ACHN (cell line): Measurements from ENCODE around the gene CACNA1E.

Experiments
- DNase-seq: peaks from one replicate; pipeline ENCODE4 v3.0.0-alpha.2; 2015
- in situ Hi-C: cut with HindIII; loops from 2 replicates; pipeline ENCODE4 v1.10.0; 2017; ENCODE audit warnings: low sequenced_read_pairs, low pct_ligation_motif_present, low pct_unique_long_range_greater_than_20kb

CACNA1E gene

DNA sequence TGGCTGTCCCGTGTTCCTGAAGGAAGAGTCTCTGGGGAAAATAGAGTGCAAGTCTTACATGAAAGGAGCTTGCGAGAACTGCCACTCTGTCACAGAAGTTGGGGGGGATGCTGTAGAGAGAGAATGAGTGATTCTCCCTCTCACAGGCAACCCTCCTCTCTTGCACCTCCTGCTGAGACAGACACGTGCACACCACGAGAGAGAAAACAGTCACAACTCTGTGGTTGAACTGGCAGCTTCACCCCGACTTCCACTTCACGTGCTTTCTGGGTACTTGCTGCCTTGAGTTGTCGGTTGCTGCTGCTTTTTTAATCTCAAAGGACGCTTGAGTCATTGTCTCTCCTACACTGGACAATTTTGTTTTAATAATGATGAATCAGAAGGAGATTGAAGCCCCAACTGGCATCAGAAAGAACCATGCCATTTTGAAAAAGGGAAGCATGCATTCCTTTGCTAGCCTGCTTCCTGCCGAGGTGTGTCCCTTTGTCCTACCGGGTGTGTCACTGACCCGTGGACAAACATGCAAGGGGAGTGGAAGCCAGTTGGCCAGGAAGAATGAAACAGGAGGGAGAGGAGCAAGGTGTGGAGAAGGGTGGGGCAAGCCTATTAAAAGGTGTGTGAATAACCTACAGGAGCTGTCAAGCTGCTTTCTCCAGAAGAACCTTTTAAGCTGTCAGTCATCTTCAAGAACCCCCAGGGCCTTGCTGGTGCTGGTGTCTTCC lies 164.2 kb downstream of the CACNA1E start:
- in situ Hi-C loops: no loop called here
- DNase-seq: no peak

DNA sequence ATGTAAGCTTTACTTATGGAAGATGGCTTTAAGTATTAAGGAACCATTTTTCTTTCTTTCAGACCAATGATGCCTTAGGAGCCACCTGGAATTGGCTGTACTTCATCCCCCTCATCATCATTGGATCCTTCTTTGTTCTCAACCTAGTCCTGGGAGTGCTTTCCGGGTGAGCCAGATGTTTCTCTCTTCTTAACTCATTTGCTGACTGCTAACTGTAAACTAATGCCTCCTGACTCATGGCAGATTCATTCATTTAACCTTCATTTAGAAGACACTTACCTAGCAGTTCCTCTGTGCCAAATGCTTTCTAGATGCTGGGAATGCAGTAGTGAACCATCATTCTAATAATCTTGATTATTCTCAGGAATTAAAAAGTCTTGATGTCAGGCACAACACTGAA lies 168.0 kb downstream of the CACNA1E start:
- in situ Hi-C loops: no loop called here
- no peak for DNase-seq

DNA sequence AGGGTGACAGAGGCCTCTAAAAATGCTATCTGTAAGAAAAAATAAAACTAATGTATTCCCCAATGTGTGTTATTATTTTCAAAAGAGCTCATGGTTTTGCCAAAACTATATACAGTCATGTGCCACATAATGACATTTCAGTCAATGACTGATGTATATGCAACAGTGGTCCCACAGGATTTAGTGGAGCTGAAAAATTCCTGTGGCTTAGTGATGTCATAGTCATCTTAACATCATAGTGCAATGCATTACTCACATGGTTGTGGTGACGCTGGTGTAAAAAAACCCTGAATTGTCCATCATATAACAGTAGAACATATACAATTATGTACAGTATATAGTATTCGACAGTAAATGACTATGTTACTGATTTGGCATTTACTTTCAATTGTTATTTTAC lies 172.4 kb downstream of the CACNA1E start:
- in situ Hi-C loops: no loop called here
- peak; percentile 60 for DNase-seq

DNA sequence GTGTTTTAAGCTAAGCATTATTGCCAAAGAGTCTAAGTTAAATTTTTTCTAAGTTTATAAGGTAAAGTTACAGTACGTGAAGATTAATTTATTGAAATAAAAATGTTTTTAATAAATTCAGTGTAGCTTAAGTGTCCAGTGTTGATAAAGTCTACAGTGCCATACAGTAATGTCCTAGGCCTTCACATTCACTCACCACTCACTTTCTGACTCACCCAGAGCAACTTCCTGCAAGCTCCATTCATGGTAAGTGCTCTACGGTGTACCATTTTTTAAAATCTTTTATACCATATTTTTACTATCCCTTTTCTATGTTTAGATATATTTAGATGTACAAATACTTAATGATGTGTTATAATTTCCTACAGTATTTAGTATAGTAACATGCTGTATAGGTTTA lies 173.2 kb downstream of the CACNA1E start:
- DNase-seq: no peak
- in situ Hi-C loops: no loop called here

DNA sequence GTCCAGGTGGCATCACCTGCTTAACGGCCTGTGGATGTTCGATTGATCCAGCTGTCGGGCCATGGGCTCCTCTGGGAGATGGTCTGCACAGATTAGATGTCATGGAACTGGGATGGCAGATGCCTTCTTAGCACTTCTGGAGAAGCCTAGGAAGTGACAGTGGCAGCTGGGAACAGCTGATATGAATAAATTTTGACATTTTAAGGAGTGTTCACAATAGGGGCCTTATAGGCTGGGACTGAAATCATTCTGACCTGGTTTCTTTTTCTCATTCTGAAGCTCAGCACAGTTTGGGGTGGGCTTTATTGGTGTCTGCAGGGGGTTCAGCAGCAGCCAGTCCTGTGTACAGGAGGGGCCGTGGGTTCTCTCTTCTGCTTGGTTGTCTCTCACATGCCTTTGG lies 175.3 kb downstream of the CACNA1E start:
- in situ Hi-C loops: no loop called here

DNA sequence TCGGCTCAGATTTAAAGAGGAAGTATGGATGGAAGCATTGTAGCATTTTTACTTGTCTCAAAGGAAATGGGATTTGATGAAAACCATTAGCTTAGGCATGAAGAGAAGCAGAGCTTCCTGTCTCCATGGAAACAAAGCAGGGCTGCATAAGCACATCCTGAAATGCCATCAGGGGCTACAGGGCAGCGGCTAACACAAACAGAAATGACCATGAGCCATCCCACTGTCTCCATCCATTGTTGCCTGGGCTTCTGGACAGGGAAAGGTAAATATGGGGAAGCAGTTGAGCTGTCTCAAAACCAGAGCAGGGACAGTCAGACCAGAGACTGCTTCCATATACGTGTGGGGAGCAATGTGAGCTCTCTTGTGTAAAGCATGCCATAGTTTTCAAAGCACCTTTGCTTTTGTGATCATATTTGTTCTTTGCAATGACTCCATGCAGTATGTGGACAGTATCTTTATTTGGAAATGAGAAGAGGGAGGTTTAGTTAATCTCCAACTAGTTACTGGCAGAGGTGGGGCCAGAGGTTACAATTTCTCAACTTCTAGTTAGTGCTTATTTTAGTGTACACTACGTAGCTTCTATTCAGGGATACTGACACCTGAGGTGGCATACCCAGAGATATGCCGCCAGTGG lies 176.1 kb downstream of the CACNA1E start:
- DNase-seq: no peak
- in situ Hi-C loops: no loop called here

More for the DNA sequence above, 175.3 kb downstream of the CACNA1E start:
- DNase-seq: no peak

DNA sequence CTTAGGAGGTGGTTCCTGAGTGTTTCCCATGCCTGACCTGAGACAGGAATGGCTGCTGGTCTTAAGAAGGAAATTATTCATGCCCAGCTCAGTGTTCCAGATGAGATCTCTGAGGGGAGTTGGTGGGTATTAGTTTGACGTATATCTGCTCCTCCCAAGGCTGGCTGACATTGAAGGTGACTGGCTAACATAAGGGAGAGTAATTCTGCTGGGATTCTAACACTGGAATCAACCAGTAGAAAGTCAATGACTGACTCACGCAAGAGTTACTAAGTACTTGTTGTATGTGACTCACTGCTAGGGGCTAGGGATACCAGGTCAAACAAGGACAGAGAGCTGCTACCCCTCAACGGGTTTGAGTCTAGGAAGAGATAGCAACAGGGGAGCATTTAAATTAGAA lies 177.3 kb downstream of the CACNA1E start:
- in situ Hi-C loops: no loop called here

DNA sequence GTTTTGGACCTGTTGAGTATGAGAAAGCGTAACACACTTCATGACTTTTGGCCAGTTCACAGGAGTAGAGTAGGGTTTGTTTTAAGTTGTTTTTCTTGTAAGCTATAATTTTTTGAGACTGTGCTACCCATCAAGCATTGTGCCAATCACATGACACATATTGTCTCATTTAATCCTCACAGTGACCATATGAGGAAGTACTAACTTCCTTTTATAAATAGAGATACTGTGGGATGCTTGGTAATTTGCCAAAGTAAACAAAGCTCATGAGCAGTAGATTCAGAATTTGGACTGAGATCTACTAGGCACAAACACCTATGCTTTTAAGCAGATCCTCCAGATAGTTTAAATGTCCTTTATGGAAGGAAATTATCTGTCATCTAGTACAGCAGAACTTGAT lies 178.3 kb downstream of the CACNA1E start:
- DNase-seq: no peak
- in situ Hi-C loops: no loop called here

More for the DNA sequence above, 177.3 kb downstream of the CACNA1E start:
- no peak for DNase-seq

DNA sequence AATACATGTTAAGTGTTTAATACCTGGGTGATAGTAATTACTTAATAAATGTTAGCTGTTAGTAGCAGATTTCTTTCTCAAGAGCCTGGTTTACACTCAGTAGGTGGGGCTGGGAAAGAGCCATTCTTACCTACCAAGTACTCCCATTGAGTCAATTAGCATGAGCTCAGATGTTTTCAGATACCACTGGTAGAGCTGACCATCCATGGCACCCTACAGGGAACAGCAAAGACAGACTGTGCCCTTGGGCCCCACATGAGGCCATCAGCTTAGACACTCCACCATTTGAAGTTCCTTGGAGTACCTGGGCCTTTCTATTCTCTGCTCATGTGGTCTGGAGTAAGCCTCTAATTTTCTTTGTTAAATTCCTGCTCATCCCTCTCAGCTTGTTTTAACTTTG lies 179.3 kb downstream of the CACNA1E start:
- no peak for DNase-seq
- in situ Hi-C loops: no loop called here

DNA sequence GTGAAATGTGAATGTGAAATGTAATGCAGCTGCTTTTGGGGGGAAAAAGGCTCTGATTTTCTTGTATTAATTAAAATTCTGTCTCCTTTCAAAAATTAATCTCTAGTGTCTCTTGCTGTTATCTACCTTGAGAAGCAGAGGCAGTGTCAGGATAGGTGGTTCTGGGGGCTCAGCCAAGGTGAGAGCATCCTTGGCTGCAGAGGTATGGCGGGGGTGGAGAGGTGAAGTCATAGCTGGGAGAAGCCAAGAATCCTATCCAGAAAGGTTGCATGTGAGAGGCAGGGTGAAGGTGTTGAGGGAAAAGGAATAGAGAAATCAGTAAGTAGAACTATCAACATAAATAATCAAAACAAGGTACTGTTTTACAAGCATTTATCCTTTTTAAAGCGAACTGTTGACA lies 181.2 kb downstream of the CACNA1E start:
- in situ Hi-C loops: no loop called here
- no peak for DNase-seq

DNA sequence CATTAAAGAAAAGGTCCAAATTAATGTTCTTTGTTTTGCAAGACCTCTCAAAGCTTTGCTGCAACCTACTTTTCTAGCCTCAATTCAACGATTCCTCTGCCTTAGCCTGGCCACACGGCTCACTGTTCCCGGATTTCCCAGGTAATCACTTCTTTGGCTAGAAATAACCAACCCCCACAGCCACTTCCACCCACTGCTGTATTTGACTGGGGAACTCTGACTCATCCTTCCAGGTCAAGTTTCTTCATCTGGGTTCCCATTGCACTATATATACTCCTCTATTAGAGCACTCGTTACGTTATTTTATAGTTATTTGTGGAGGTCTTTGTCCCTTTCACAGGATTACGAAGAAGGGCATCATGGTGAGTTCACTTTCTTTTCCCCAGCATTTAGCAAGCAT lies 185.9 kb downstream of the CACNA1E start:
- no peak for DNase-seq

DNA sequence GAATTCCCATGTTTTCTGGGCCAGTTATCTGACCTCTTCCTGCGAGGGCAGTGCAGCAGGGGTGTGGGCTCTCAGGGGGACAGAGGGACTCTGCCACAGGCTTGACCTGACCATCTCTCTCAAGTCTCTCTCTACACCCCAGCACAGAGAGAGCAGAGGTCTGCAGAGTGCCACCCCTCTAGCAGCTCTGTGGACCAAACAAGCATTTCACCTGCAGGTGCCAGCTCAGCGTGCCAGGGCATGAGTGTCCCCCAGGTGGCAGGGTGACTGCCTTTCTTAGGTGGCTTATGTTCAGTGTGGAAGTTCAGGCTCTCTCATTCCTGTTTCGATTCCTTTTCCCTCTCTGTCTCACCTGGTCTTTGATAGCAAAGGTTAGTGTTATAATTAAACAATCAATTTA lies 191.3 kb downstream of the CACNA1E start:
- DNase-seq: no peak
- in situ Hi-C loops: no loop called here

More for the DNA sequence above, 185.9 kb downstream of the CACNA1E start:
- in situ Hi-C loops: no loop called here

DNA sequence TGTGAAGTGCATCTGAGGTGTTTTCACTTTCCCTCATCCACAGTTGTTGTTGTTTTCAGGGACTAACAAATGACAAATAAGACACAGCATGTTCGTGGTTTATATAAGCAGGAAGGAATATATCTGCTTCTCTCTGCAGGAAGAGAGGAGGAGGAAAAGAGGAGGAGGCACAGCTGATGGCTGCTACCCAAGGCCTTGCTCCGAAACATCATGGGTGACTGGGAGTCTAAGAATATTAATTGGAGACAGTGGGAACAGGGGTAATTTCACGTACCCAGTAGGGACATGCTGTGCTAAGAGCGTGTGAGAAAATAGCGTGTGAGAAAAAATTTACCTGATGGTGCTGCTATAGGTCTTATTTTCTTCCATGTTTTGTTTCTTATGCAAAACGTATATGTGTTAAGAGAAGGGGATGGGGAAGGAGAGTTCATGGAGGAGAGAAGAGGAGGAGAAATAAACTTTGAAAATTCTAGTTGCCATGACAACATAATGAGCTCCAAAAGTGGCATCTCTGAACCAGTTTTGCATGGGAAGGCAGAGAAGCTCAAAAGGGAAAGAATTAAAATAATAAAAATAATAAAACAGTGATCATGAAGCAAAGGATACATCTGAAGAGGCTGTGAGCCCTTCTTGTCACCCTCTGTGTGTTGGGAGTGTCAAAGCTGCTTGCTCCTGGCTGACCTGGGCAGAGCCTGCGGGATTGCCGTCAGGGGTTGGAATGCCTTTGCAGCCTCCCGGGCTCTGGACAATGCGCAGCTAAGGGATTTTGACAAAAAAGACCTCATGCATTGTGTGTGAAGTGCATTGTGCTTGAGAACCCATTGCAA lies 192.0 kb downstream of the CACNA1E start:
- no peak for DNase-seq
- in situ Hi-C loops: no loop called here

DNA sequence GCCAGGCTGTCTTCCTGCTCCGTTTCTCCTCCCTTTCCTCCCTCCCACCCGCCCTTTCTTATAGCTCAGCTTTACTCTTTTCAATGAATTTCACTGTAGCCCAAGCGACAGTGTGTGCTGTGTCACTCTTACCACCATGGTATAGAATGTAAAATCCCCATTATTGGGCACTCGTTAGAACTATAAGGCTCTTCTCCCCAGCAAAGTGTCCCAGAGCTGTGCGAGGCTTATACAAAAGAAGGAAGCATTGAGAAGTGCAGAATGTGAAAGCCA lies 192.5 kb downstream of the CACNA1E start:
- in situ Hi-C loops: no loop called here
- no peak for DNase-seq

DNA sequence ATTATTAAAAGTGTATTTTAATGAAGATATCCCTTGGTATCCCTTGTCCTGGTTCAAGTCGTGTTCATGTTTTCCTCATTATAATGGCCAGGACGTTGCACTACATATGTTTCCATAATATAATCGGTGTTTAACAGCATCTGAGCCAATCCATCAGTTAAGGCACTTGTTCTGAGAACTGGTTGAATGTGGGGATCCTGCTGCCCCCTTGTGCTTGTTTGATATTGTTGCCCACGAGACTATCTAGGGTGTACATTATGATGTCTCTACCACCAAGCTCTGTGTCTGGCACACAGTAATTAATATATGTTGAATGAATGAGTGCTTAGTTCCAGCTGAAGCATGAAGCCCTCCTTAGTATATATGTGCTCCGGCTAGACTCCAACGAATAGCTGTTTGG lies 193.0 kb downstream of the CACNA1E start:
- in situ Hi-C loops: no loop called here

DNA sequence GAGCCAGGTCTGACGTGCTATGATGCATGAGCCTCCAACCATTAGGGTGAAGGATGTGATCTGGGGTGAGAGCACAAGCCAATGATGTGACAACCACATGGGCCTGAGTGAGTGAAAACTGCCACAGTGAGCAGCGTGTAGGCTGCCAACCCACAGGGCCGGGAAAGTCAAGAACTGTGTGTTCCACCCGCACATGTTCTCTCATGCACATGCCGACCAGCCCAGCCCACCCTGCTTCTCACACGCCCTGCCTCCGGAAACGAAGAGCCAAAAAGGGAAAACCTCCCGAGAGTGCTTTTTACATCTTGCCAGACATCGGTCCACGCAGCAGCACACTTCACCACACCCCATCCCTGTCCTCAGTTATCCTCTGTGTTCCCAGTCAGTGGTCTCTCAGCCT lies 197.0 kb downstream of the CACNA1E start:
- in situ Hi-C loops: no loop called here
- DNase-seq: no peak

More for the DNA sequence above, 193.0 kb downstream of the CACNA1E start:
- DNase-seq: peak; percentile 47

DNA sequence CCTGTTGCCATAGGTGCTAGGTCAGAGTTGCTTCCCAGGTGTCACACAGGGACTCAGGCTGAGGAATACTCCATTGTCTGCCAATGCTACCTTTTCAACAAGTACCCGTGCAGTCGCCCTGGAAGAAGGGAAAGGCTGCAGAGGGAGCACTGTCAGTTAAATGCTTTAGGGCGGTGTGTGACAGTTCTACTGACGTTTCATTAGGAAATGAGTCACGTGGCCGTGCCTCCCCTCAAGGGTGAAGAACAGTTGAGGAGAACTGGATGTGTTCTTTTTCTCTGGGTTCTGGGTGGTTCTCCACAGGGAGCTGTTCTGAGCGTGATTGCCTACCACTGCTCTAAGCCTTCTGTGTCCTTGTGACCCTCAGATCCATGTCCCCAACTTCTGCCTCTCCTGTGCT lies 197.6 kb downstream of the CACNA1E start:
- DNase-seq: no peak
- in situ Hi-C loops: no loop called here

DNA sequence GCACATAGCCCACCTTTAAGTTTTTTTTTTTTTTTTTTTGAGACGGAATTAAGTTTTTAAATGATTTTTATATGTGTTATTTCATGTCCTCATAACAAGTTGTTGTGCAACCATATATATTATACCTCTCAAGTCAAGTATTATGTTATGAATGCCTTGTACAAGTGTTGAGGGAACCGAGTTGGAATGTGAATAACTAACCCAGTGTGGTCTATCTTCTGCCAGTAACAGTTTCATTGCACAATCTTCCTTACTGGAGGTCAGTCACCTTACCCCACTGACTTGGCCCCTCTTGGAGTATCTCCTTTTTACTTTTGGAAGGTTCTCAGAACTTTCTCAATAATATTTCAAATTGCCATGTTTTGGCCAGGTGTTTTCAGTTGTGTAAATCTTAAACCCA lies 201.9 kb downstream of the CACNA1E start:
- in situ Hi-C loops: no loop called here
- no peak for DNase-seq

DNA sequence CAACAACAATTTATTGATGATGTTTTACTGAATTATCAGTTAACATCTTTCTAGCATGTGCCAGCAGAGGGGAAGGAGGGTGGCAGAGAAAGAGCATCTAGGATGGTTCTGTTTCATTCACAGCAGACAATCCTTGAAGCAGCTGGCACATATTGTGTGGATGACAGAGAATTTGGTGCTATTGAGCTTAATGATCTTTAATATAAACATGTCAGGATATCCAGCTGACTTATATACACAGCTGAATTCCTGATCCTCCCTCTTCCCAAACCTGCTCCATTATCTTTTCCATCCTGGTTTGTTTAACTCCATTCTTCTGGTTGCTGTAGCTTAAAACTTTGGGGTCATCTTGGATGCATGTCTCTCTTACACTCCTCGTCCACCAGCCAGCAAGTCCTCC lies 218.6 kb downstream of the CACNA1E start:
- DNase-seq: no peak

DNA sequence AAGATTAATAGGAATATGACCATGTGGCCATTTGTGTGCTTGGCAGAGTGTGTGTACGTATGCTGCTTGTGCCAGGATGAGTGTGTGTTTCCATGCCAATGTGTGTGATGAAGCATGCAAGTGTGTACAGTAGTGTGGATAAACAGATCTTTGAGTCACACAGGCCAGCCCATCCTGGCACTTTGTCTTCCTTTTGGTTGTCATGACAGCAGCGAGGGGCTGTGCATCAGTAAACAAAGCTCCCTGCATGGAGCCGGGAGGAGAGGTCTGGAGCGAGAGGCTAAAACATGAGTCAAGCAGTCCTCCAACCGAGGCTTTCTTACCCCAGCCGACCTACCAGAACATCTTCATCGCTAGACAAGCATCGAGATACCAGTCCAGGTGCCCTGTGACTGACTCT lies 221.2 kb downstream of the CACNA1E start:
- no peak for DNase-seq
- in situ Hi-C loops: no loop called here

More for the DNA sequence above, 218.6 kb downstream of the CACNA1E start:
- in situ Hi-C loops: no loop called here
